Stimulated activated CD8-positive, alpha-beta memory T cell treated with anti-CD3 and anti-CD28 coated beads, Interleukin-12 subunit alpha, Interleukin-12 subunit beta, amount 100 ng/mL, for 1 hour (primary cell): Measurements from ENCODE around the gene LAMA4.

Experiments
- DNase-seq: peaks from one replicate; pipeline ENCODE4 v3.0.0-alpha.2; 2020; ENCODE audit warnings: low read depth

LAMA4 gene

GRCh38 chr6:112081569-112081968, 172.8 kb downstream of the LAMA4 start:
- no peak for DNase-seq

GRCh38 chr6:112066606-112067005, 187.8 kb downstream of the LAMA4 start:
- DNase-seq = no peak

- no peak for DNase-seq
Observed at GRCh38 chr6:112065426-112065986, 188.9 kb downstream of the LAMA4 start.

- no peak for DNase-seq
Observed at GRCh38 chr6:112062966-112063365, 191.4 kb downstream of the LAMA4 start.

- DNase-seq = no peak
Observed at GRCh38 chr6:112061605-112062004, 192.8 kb downstream of the LAMA4 start.
